ENCODE results near the gene PIP5K1B.

DNA sequence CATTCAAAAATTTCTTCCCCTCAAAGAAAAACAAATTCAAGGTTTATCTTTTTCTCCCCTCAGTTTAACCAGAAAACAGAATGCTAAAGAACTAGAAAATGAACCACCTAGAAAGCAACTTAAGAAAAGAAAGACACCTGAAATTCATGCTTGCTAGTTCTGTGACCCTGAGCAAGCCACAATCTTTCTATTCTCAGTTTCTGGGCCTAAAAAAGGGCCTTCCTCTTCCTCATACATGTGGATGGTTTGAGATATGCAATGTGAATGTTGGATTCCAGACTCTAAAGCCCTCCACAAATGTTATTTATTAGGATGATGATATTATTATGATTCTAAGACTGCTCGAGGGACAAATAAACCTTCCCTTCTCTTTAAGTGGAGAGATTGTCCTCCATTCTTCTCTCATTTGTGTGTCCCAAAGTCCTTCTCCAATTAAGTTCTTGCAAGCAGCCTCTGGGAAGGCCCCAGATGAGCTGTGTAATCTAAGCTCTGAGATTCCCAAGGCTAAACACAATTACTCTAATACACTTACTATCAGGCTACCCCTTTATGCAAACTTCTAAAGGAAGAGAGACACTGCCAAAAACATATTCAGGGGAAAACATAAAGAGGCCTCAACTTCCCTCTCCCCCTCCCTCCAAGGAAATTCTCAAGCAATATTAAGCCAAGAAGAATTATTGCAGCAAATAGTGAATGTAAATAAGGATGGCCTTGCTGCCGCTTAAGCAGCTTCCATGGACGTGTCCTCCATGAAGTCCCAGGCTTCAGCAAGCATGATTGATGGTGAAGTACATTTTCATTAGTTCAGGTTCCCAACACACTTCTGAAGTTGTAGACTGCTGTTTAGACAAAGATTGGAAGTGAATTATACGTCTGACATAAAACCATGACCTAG is 228.6 kb downstream of the PIP5K1B start:
- TF ChIP-seq NFE2L1 (CRISPR knock-in tag; IDR thresholded peaks at IDR 0.05) = no peak
- TF ChIP-seq, protein P1, sequence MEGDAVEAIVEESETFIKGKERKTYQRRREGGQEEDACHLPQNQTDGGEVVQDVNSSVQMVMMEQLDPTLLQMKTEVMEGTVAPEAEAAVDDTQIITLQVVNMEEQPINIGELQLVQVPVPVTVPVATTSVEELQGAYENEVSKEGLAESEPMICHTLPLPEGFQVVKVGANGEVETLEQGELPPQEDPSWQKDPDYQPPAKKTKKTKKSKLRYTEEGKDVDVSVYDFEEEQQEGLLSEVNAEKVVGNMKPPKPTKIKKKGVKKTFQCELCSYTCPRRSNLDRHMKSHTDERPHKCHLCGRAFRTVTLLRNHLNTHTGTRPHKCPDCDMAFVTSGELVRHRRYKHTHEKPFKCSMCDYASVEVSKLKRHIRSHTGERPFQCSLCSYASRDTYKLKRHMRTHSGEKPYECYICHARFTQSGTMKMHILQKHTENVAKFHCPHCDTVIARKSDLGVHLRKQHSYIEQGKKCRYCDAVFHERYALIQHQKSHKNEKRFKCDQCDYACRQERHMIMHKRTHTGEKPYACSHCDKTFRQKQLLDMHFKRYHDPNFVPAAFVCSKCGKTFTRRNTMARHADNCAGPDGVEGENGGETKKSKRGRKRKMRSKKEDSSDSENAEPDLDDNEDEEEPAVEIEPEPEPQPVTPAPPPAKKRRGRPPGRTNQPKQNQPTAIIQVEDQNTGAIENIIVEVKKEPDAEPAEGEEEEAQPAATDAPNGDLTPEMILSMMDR (IDR thresholded peaks at IDR 0.05) = no peak
- TF ChIP-seq ESRRA (CRISPR knock-in tag; IDR thresholded peaks at IDR 0.05; ENCODE audit: borderline replicate concordance) = no peak
- TF ChIP-seq, protein P2, sequence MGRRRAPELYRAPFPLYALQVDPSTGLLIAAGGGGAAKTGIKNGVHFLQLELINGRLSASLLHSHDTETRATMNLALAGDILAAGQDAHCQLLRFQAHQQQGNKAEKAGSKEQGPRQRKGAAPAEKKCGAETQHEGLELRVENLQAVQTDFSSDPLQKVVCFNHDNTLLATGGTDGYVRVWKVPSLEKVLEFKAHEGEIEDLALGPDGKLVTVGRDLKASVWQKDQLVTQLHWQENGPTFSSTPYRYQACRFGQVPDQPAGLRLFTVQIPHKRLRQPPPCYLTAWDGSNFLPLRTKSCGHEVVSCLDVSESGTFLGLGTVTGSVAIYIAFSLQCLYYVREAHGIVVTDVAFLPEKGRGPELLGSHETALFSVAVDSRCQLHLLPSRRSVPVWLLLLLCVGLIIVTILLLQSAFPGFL (CRISPR knock-in tag; IDR thresholded peaks at IDR 0.05; ENCODE audit: borderline replicate concordance) = no peak
- TF ChIP-seq, protein P3, sequence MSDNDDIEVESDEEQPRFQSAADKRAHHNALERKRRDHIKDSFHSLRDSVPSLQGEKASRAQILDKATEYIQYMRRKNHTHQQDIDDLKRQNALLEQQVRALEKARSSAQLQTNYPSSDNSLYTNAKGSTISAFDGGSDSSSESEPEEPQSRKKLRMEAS (CRISPR knock-in tag; IDR thresholded peaks at IDR 0.05) = no peak
- no peak for TF ChIP-seq ZNF232 (CRISPR knock-in tag; IDR thresholded peaks at IDR 0.05)

All from WTC11 (cell line).